GM19025 (cell line): ENCODE data around the gene ZBTB16.

Experiments used
- ATAC-seq: cut with Tn5 transposase; IDR thresholded peaks from one replicate; pipeline ENCODE4 v1.9.1; 2021; ENCODE audit warnings: mild to moderate bottlenecking, low read depth, moderate library complexity; ENCODE audit not compliant: unreplicated experiment

Gene ZBTB16

DNA sequence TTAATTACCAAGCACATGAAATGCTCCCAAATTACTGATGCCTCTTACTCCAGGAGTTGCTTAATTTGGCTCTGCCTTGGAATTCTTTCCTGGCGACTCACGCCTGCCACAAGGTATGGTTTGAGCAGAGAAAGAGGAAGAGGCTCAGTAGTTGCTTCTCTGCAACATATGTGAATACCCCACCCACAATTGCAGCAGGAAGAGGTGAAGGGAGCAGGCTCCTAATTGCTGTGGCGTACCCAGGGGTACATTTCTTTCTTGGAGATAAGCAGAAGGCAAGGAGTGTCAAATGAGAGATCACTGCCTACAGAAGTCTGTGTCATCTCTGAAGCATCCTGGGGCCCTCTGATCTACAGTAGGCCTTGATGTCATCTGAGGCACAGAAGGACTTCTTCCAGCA lies 226.1 kb downstream of the ZBTB16 start:
- ATAC-seq: no peak

DNA sequence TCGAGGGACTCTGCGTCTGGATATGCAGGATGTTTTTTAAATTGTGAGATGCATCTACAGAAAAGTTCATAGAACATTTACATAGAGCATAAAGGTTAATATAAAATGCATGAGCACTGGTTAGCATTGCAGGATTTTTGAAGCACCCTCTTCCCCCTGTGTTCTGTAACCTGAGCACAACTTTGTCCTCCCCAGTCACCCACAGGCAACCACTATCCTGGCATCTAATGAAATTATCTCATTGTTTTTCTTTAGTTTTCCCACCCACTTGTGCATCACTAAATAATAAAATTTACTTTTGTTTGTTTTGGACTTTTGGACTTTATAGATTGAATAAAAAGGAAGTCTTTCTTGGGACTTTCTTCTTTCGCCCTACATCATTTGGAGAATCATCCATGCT lies 226.7 kb downstream of the ZBTB16 start:
- ATAC-seq: no peak

GRCh38 chr11:114287154-114287553 lies 227.6 kb downstream of the ZBTB16 start:
- ATAC-seq: no peak

GRCh38 chr11:114288136-114288535 lies 228.6 kb downstream of the ZBTB16 start:
- no peak for ATAC-seq

- no peak for ATAC-seq
These were observed 230.3 kb downstream of the ZBTB16 start for GRCh38 chr11:114289779-114290178.

GRCh38 chr11:114290503-114291235 lies 231.2 kb downstream of the ZBTB16 start:
- no peak for ATAC-seq

- no peak for ATAC-seq
These were observed 231.9 kb downstream of the ZBTB16 start for GRCh38 chr11:114291381-114291780.

- no peak for ATAC-seq
These were observed 232.6 kb downstream of the ZBTB16 start for GRCh38 chr11:114291842-114292680.

DNA sequence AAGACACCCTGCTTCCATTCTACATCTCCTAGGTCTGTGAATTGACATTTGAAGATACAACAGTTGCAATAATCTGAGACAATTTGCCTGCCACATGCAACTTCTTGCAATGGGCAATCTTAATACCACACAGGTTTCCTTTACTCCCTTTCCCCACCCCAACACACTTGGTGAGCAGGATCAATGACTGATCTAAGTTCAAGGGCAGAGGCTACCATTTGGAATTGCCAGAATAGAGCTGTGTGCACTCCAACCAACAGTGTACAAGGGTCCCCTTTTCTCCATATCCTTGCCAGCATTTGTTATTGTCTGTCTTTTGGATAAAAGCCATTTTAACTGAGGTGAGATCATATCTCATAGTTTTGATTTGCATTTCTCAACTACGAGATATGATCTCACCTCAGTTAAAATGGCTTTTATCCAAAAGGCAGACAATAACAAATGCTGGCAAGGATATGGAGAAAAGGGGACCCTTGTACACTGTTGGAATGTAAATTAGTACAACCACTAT lies 233.7 kb downstream of the ZBTB16 start:
- ATAC-seq: no peak

GRCh38 chr11:114295676-114296604 lies 236.4 kb downstream of the ZBTB16 start, which contains the start of gene NNMT:
NNMT (plus strand) TSS chr11:114296399; CDS start chr11:114296557, 158 bp downstream.
- ATAC-seq: no peak

DNA sequence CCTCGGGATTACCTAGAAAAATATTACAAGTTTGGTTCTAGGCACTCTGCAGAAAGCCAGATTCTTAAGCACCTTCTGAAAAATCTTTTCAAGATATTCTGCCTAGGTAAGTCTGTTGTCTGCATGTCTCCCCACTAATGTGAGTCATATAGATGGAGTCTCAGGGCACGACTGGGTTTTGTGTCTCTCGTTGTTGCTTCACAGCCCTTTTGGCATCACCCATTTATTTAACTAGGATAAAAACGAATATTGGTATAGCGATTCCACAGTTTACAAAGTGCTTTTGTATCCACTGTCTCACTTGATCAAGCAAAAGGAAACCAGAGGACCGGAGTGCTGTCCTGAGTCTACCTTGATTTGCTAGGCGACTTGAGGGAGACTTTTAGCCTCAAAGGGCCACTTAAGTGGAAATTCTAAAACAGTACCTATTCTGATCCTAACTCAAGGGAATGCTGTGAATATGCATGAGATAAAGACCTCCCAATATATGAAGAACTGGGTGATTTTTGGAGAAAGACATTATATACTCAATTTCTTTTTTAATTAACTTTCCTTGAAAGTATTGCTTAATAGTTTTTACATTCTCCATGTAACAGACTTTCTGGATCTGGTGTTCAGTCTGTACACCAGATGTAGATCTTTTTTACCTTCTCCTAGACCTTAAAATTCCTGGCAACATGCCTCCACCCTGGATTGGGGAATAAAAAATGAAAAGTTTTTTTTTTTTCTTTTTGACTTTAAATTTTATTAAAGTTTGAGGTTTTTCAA lies 237.3 kb downstream of the ZBTB16 start:
- ATAC-seq: no peak

- ATAC-seq: no peak
These were observed 238.5 kb downstream of the ZBTB16 start for GRCh38 chr11:114297806-114298709.

- ATAC-seq: no peak
These were observed 239.2 kb downstream of the ZBTB16 start for GRCh38 chr11:114298710-114299109.
